PC-3 (cell line): ENCODE measurements around the gene HECTD1.

Experiments
- EZH2 ChIP-seq: fragments of 300-600 bp; sonication (generic); IDR thresholded peaks from one replicate; pipeline ENCODE4 v1.6.1; 2017; ENCODE audit warnings: antibody characterized with exemption, mild to moderate bottlenecking, low read length; ENCODE audit not compliant: unreplicated experiment
- TF ChIP-seq, protein P1 (sequence below): fragments of 300-600 bp; sonication (generic); conservative IDR thresholded peaks from 2 replicates; pipeline ENCODE4 v1.5.1; 2017; ENCODE audit warnings: antibody characterized with exemption, low read depth, mild to moderate bottlenecking, low read length

GRCh38 chr14:31205681-31206535 is 1.7 kb downstream of the HECTD1 start:
- TF ChIP-seq, protein P1, sequence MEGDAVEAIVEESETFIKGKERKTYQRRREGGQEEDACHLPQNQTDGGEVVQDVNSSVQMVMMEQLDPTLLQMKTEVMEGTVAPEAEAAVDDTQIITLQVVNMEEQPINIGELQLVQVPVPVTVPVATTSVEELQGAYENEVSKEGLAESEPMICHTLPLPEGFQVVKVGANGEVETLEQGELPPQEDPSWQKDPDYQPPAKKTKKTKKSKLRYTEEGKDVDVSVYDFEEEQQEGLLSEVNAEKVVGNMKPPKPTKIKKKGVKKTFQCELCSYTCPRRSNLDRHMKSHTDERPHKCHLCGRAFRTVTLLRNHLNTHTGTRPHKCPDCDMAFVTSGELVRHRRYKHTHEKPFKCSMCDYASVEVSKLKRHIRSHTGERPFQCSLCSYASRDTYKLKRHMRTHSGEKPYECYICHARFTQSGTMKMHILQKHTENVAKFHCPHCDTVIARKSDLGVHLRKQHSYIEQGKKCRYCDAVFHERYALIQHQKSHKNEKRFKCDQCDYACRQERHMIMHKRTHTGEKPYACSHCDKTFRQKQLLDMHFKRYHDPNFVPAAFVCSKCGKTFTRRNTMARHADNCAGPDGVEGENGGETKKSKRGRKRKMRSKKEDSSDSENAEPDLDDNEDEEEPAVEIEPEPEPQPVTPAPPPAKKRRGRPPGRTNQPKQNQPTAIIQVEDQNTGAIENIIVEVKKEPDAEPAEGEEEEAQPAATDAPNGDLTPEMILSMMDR = no peak
- no peak for TF ChIP-seq EZH2
